ENCODE measurements around the gene ITPR3. TPM values are rescaled to one million over a fixed set of nuclear protein-coding genes. Genes with fewer than 3 reads are reported as not detected.

Gene ITPR3
- total RNA-seq, 2 donors from 2014 or later: 29.6 to 33.3 TPM

DNA sequence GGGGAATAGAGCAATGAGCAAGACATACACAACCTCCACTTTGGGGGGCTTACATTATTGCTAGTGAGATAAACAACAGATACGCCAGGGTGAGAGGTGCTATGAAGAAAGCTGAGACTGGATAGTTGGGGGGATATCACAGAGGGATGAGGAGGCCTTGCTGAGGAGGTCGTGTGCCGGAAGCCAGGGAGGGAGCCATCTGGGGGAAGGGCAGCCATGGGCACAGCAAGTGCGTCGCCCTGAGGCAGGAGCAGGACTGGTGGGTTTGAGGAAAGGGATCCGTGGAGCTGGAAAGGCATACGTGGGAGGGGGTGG is 28.9 kb upstream of the ITPR3 start:
- Histone ChIP-seq H3K36me3 (ENCODE audit: control insufficient read depth, insufficient read depth, low read length) (no peaks in the 10 kb centered on the region), H3K27me3 (ENCODE audit: control insufficient read depth, insufficient read depth, low read length, poor library complexity, severe bottlenecking) (peaks cover 8% of the 10 kb centered on the region), H3K4me1 (ENCODE audit: control insufficient read depth, insufficient read depth, low read length) (peaks cover 12% of the 10 kb centered on the region), H3K9me3 (ENCODE audit: control insufficient read depth, low read length) (no peaks in the 10 kb centered on the region), H3K4me3 (ENCODE audit: low read length) (no peak overlapping the region), H3K27ac (ENCODE audit: low read depth, low read length) (no peak overlapping the region), H3K9ac (ENCODE audit: extremely low read depth, low read length, poor library complexity, severe bottlenecking) (no peak overlapping the region)
- Mint-ChIP-seq H3K27me3 (ENCODE audit: insufficient read depth) (peaks cover 17% of the 10 kb centered on the region), H3K4me3 (no peak overlapping the region), H3K36me3 (ENCODE audit: low read depth) (no peaks in the 10 kb centered on the region), H3K4me1 (peaks cover 23% of the 10 kb centered on the region), H3K27ac (no peak overlapping the region), H3K9me3 (no peaks in the 10 kb centered on the region)
- no peak for DNase-seq
- WGBS, 2 experiments (ENCODE audit: insufficient coverage in 1 of 2, insufficient read length in 1 of 2): 83 to 85% methylated on average over 7 of the region's 7 CpGs
- TF ChIP-seq CTCF (conservative IDR thresholded peaks at IDR 0.05): no peak

- Histone ChIP-seq H3K36me3 (ENCODE audit: control insufficient read depth, insufficient read depth, low read length) (no peaks in the 10 kb centered on the region), H3K27me3 (ENCODE audit: control insufficient read depth, insufficient read depth, low read length, poor library complexity, severe bottlenecking) (peaks cover 8% of the 10 kb centered on the region), H3K27ac (ENCODE audit: low read depth, low read length) (no peak overlapping the region), H3K9me3 (ENCODE audit: control insufficient read depth, low read length) (no peaks in the 10 kb centered on the region), H3K4me3 (ENCODE audit: low read length) (no peak overlapping the region), H3K9ac (ENCODE audit: extremely low read depth, low read length, poor library complexity, severe bottlenecking) (no peak overlapping the region), H3K4me1 (ENCODE audit: control insufficient read depth, insufficient read depth, low read length) (peaks cover 12% of the 10 kb centered on the region)
- 46 to 57% methylated on average over 45 to 57 of the region's 57 CpGs for WGBS, 2 experiments (ENCODE audit: insufficient coverage in 1 of 2, insufficient read length in 1 of 2)
- peak overlapping the region; percentile 39 for H3K4me3 Mint-ChIP-seq
- no peaks in the 10 kb centered on the region for H3K36me3 Mint-ChIP-seq (ENCODE audit: low read depth)
- peaks cover 23% of the 10 kb centered on the region for H3K4me1 Mint-ChIP-seq
- no peak for TF ChIP-seq CTCF (conservative IDR thresholded peaks at IDR 0.05)
- peaks cover 17% of the 10 kb centered on the region for H3K27me3 Mint-ChIP-seq (ENCODE audit: insufficient read depth)
- peak; percentile 90 for DNase-seq
- no peaks in the 10 kb centered on the region for H3K9me3 Mint-ChIP-seq
- H3K27ac Mint-ChIP-seq: no peak overlapping the region
These were observed 28.3 kb upstream of the ITPR3 start for GRCh38 chr6:33592595-33593413.

DNA sequence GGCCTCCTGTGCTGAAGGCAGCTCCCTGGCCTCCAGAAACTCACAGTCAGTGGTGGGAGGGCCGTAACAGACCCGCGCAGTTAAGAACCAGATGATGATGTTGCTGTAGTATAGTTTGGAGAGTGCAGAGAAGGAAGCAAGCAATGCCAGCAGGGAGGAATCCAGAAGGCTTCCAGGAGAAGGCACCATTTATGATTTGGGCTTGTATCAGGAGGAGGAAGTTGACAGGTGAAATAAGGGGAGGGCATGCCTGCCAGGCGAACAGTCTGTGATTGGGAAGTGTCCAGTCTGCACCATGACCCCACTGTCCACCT is 27.8 kb upstream of the ITPR3 start:
- H3K27me3 ChIP-seq (ENCODE audit: control insufficient read depth, insufficient read depth, low read length, poor library complexity, severe bottlenecking): peaks cover 8% of the 10 kb centered on the region
- 56 to 59% methylated on average over 3 to 4 of the region's 4 CpGs for WGBS, 2 experiments (ENCODE audit: insufficient coverage in 1 of 2, insufficient read length in 1 of 2)
- H3K27ac ChIP-seq (ENCODE audit: low read depth, low read length): no peak overlapping the region
- Mint-ChIP-seq H3K36me3 (ENCODE audit: low read depth) (no peaks in the 10 kb centered on the region), H3K27ac (no peak overlapping the region), H3K4me1 (peaks cover 23% of the 10 kb centered on the region), H3K9me3 (no peaks in the 10 kb centered on the region), H3K27me3 (ENCODE audit: insufficient read depth) (peaks cover 17% of the 10 kb centered on the region), H3K4me3 (peak overlapping the region; percentile 39)
- H3K9ac ChIP-seq (ENCODE audit: extremely low read depth, low read length, poor library complexity, severe bottlenecking): no peak overlapping the region
- H3K9me3 ChIP-seq (ENCODE audit: control insufficient read depth, low read length): no peaks in the 10 kb centered on the region
- no peak for TF ChIP-seq CTCF (conservative IDR thresholded peaks at IDR 0.05)
- no peak for DNase-seq
- H3K36me3 ChIP-seq (ENCODE audit: control insufficient read depth, insufficient read depth, low read length): no peaks in the 10 kb centered on the region
- peaks cover 12% of the 10 kb centered on the region for H3K4me1 ChIP-seq (ENCODE audit: control insufficient read depth, insufficient read depth, low read length)
- no peak overlapping the region for H3K4me3 ChIP-seq (ENCODE audit: low read length)

Data from endodermal cell (in vitro differentiated cells).